Measurements from ENCODE around the gene EDN1.

EDN1 gene

GRCh38 chr6:12262236-12263061 is 27.7 kb upstream of the EDN1 start:
- TF ChIP-seq CTCF (conservative IDR thresholded peaks at IDR 0.05) (no peak), ZFX (IDR thresholded peaks at IDR 0.05) (no peak)
- no peak overlapping the region for H3K27ac ChIP-seq

DNA sequence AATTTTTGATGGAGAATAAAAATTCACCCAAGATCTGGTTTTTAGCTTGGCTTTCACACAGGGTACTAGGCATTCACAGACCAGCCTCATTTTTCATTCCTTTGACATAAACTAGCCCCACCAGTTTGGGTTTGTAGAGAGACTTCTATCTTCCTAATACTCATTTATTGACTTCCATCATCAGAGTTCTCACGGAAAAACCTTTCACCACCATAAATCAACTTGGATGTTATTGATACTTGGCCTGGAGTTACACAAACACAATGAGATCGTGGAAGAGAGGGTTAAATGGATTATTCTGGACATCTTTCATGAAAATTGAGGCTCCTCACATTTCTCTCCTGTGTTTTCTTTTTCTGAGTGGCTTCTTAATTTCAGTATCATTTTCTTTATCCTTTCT is 26.8 kb upstream of the EDN1 start:
- TF ChIP-seq CTCF (conservative IDR thresholded peaks at IDR 0.05) (no peak), ZFX (IDR thresholded peaks at IDR 0.05) (no peak)
- no peak overlapping the region for H3K27ac ChIP-seq

GRCh38 chr6:12264671-12265070 is 25.5 kb upstream of the EDN1 start:
- no peak for TF ChIP-seq CTCF (conservative IDR thresholded peaks at IDR 0.05)
- no peak for TF ChIP-seq ZFX (IDR thresholded peaks at IDR 0.05)
- no peak overlapping the region for H3K27ac ChIP-seq

- no peak for TF ChIP-seq CTCF (conservative IDR thresholded peaks at IDR 0.05)
- TF ChIP-seq ZFX (IDR thresholded peaks at IDR 0.05) = no peak
- no peak overlapping the region for H3K27ac ChIP-seq
These were observed 24.9 kb upstream of the EDN1 start for GRCh38 chr6:12265296-12265695.

DNA sequence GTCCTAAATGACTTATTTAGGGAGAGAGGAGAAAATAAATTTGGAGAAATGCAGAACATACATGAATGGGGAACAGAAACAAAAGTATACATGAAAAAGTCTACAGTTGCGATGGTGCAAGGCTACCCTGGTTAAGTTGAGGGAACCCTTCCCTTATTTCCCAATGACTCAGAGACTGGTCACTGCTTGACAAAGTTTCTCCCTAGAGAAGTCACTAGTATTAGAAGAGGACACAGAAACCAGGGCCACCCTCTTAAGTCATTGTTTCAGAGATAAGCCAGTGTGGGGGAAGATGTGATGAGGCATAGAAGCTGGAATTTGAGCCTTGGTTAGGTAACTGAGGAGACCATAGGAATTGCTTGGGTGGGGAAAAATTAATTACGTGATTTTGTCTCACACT is 24.4 kb upstream of the EDN1 start:
- TF ChIP-seq CTCF (conservative IDR thresholded peaks at IDR 0.05) (no peak), ZFX (IDR thresholded peaks at IDR 0.05) (no peak)
- no peak overlapping the region for H3K27ac ChIP-seq

GRCh38 chr6:12266571-12266970 is 23.6 kb upstream of the EDN1 start:
- H3K27ac ChIP-seq = no peak overlapping the region
- TF ChIP-seq ZFX (IDR thresholded peaks at IDR 0.05) (no peak), CTCF (conservative IDR thresholded peaks at IDR 0.05) (no peak)

GRCh38 chr6:12269110-12269509 is 21.1 kb upstream of the EDN1 start:
- TF ChIP-seq CTCF (conservative IDR thresholded peaks at IDR 0.05) (no peak), ZFX (IDR thresholded peaks at IDR 0.05) (no peak)
- H3K27ac ChIP-seq = no peak overlapping the region

All from C4-2B (cell line).